HG03342 (cell line): Measurements from ENCODE around the gene LGALS8.
"Not testable (repeated sequence)": the region's sequence is repeated elsewhere in the genome, so short reads cannot be mapped to it uniquely, and the experiment has no call there.

Experiments
- ATAC-seq: cut with Tn5 transposase; IDR thresholded peaks from one replicate; pipeline ENCODE4 v1.9.1; 2021; ENCODE audit warnings: mild to moderate bottlenecking, moderate library complexity; ENCODE audit not compliant: unreplicated experiment

The LGALS8 gene

GRCh38 chr1:236523704-236524141 is at the start of gene LGALS8:
TSS of gene LGALS8 (plus strand) at chr1:236523982. CDS start at chr1:236526071, 2,089 bp downstream.
- peak; percentile 60 for ATAC-seq

GRCh38 chr1:236476019-236476418 is 47.8 kb upstream of the LGALS8 start:
- no peak for ATAC-seq

GRCh38 chr1:236480758-236481436 is 42.9 kb upstream of the LGALS8 start:
- no peak for ATAC-seq

- no peak for ATAC-seq
These were observed 39.3 kb upstream of the LGALS8 start for GRCh38 chr1:236484310-236484971.

GRCh38 chr1:236486356-236487002 is 37.3 kb upstream of the LGALS8 start:
- ATAC-seq, result no peak

- not testable (repeated sequence) for ATAC-seq
These were observed 34.6 kb upstream of the LGALS8 start for GRCh38 chr1:236489161-236489560.

GRCh38 chr1:236489710-236490377 is 33.9 kb upstream of the LGALS8 start:
- ATAC-seq, result peak; percentile 67

GRCh38 chr1:236491469-236492136 is 32.2 kb upstream of the LGALS8 start:
- ATAC-seq, result no peak

GRCh38 chr1:236492378-236492777 is 31.4 kb upstream of the LGALS8 start:
- no peak for ATAC-seq

- no peak for ATAC-seq
These were observed 29.7 kb upstream of the LGALS8 start for GRCh38 chr1:236494082-236494481.

GRCh38 chr1:236494586-236495466 is 29.0 kb upstream of the LGALS8 start:
- no peak for ATAC-seq

GRCh38 chr1:236495467-236496112 is 28.2 kb upstream of the LGALS8 start:
- no peak for ATAC-seq

- no peak for ATAC-seq
These were observed 25.9 kb upstream of the LGALS8 start for GRCh38 chr1:236497908-236498307.

- no peak for ATAC-seq
These were observed 22.7 kb upstream of the LGALS8 start for GRCh38 chr1:236501093-236501492.

GRCh38 chr1:236502579-236502971 is 21.2 kb upstream of the LGALS8 start:
- no peak for ATAC-seq

GRCh38 chr1:236502972-236503639 is 20.7 kb upstream of the LGALS8 start:
- no peak for ATAC-seq

GRCh38 chr1:236504338-236504737 is 19.4 kb upstream of the LGALS8 start:
- ATAC-seq, result not testable (repeated sequence)

- no peak for ATAC-seq
These were observed 16.6 kb upstream of the LGALS8 start for GRCh38 chr1:236507022-236507700.
